Nephron (organoid): ENCODE measurements around the gene RELN.

Source experiments
- H3K27ac Mint-ChIP-seq, 3 experiments: 2 replicates each; pipeline ENCODE4 v1.8.0; 2020; ENCODE audit warnings: mixed read lengths in 3 of 3, mild to moderate bottlenecking in 2 of 3, moderate library complexity in 1 of 3
- H3K27me3 Mint-ChIP-seq: 2 replicates; pipeline ENCODE4 v1.8.0; 2021; ENCODE audit warnings: low read depth, mild to moderate bottlenecking, moderate library complexity, mixed read lengths
- H3K36me3 Mint-ChIP-seq: 2 replicates; pipeline ENCODE4 v1.8.0; 2020; ENCODE audit warnings: low read depth, mixed read lengths
- H3K4me1 Mint-ChIP-seq: 2 replicates; pipeline ENCODE4 v1.8.0; 2020; ENCODE audit warnings: mixed read lengths
- H3K4me3 Mint-ChIP-seq, 3 experiments: 2 replicates each; pipeline ENCODE4 v1.8.0; 2020; ENCODE audit warnings: mild to moderate bottlenecking in 3 of 3, mixed read lengths in 3 of 3, moderate library complexity in 2 of 3
- H3K9me3 Mint-ChIP-seq: 2 replicates; pipeline ENCODE4 v1.8.0; 2020; ENCODE audit warnings: mixed read lengths
- TF ChIP-seq, protein P1 (sequence below), 3 experiments: fragments of 200-600 bp; sonication (generic); IDR thresholded peaks; one replicate each; pipeline ENCODE4 v1.5.0; 2021; ENCODE audit warnings: antibody characterized with exemption in 3 of 3; ENCODE audit not compliant: unreplicated experiment in 3 of 3

Gene RELN

GRCh38 chr7:103719070-103719469 lies 270.4 kb downstream of the RELN start:
- H3K27me3 Mint-ChIP-seq, result no peaks in the 10 kb centered on the region
- TF ChIP-seq, protein P1, sequence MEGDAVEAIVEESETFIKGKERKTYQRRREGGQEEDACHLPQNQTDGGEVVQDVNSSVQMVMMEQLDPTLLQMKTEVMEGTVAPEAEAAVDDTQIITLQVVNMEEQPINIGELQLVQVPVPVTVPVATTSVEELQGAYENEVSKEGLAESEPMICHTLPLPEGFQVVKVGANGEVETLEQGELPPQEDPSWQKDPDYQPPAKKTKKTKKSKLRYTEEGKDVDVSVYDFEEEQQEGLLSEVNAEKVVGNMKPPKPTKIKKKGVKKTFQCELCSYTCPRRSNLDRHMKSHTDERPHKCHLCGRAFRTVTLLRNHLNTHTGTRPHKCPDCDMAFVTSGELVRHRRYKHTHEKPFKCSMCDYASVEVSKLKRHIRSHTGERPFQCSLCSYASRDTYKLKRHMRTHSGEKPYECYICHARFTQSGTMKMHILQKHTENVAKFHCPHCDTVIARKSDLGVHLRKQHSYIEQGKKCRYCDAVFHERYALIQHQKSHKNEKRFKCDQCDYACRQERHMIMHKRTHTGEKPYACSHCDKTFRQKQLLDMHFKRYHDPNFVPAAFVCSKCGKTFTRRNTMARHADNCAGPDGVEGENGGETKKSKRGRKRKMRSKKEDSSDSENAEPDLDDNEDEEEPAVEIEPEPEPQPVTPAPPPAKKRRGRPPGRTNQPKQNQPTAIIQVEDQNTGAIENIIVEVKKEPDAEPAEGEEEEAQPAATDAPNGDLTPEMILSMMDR (IDR thresholded peaks at IDR 0.05; ENCODE audit: unreplicated experiment in 3 of 3), result no peak
- no peaks in the 10 kb centered on the region for H3K36me3 Mint-ChIP-seq
- no peaks in the 10 kb centered on the region for H3K4me1 Mint-ChIP-seq
- no peak overlapping the region for H3K27ac Mint-ChIP-seq
- no peaks in the 10 kb centered on the region for H3K9me3 Mint-ChIP-seq
- H3K4me3 Mint-ChIP-seq, result no peak overlapping the region

DNA sequence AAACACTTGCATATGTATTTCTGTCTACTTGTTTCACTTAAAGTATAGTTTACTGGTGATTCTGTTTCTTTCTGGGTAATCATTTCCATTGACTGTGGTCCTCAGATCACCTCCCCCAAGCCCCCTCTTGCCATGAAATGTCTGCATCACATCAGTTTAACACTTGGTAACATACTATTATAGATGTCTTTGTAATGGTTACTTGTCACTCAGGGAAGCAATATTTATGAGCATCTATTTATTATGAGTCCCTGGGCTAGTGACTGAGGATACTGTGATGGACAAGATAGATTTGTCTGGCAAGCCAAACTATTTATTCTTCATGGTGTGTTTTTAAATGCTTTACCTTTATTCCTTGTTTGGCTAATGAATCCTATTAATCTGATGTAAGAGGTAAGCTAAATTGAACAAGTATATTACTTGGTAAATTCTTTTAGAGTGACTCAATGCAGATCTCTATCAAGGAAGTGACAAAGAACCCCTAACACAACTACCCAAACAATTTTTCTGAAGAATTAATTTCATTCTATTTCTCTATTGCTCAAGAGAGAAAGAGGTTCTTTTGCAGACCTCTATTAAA lies 270.9 kb downstream of the RELN start:
- no peak overlapping the region for H3K27ac Mint-ChIP-seq
- no peaks in the 10 kb centered on the region for H3K9me3 Mint-ChIP-seq
- H3K36me3 Mint-ChIP-seq, result no peaks in the 10 kb centered on the region
- H3K4me1 Mint-ChIP-seq, result no peaks in the 10 kb centered on the region
- H3K27me3 Mint-ChIP-seq, result no peaks in the 10 kb centered on the region
- TF ChIP-seq, protein P1 (IDR thresholded peaks at IDR 0.05; ENCODE audit: unreplicated experiment in 3 of 3), result no peak
- no peak overlapping the region for H3K4me3 Mint-ChIP-seq

DNA sequence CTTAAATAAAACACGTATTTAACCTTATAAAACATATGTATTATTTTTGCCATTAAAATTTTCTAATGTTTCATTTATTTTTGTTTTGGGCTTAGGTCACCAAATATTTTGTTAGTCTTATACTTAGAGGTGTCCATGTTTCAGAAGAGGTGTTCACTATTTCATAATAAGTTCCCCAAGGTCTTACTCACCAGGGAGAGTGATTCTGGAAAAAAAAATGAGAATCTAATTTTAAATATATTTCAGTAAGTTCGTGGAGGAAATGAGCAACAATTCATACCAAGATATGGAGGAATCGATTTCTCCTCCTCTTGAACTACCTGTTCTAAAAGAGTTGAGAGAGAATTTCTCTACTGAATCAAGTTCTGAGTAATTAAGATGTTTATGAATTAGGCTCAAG lies 271.9 kb downstream of the RELN start:
- Mint-ChIP-seq H3K9me3 (no peaks in the 10 kb centered on the region), H3K4me1 (no peaks in the 10 kb centered on the region), H3K36me3 (no peaks in the 10 kb centered on the region), H3K27ac (no peak overlapping the region), H3K27me3 (no peaks in the 10 kb centered on the region), H3K4me3 (no peak overlapping the region)
- TF ChIP-seq, protein P1 (IDR thresholded peaks at IDR 0.05; ENCODE audit: unreplicated experiment in 3 of 3), result no peak

GRCh38 chr7:103715376-103716120 lies 273.9 kb downstream of the RELN start:
- Mint-ChIP-seq H3K4me3 (no peak overlapping the region), H3K4me1 (no peaks in the 10 kb centered on the region), H3K9me3 (no peaks in the 10 kb centered on the region), H3K27ac (no peak overlapping the region), H3K36me3 (no peaks in the 10 kb centered on the region), H3K27me3 (no peaks in the 10 kb centered on the region)
- TF ChIP-seq, protein P1 (IDR thresholded peaks at IDR 0.05; ENCODE audit: unreplicated experiment in 3 of 3), result no peak

GRCh38 chr7:103714376-103714927 lies 275.0 kb downstream of the RELN start:
- no peaks in the 10 kb centered on the region for H3K9me3 Mint-ChIP-seq
- no peaks in the 10 kb centered on the region for H3K4me1 Mint-ChIP-seq
- H3K36me3 Mint-ChIP-seq, result no peaks in the 10 kb centered on the region
- TF ChIP-seq, protein P1 (IDR thresholded peaks at IDR 0.05; ENCODE audit: unreplicated experiment in 3 of 3), result no peak
- H3K27ac Mint-ChIP-seq, result no peak overlapping the region
- H3K27me3 Mint-ChIP-seq, result no peaks in the 10 kb centered on the region
- H3K4me3 Mint-ChIP-seq, result no peak overlapping the region
